WTC11 (cell line): ENCODE measurements around the gene ZFP82. TPM values are rescaled to one million over a fixed set of nuclear protein-coding genes. Genes with fewer than 3 reads are reported as not detected.

Source experiments
- ATAC-seq: fragments of 200-7000 bp; cut with Tn5 transposase; 2 replicates; pipeline ENCODE4 v1.10.0; 2021; ENCODE audit warnings: mild to moderate bottlenecking, moderate library complexity
- CTCF ChIA-PET: fragments of 300-600 bp; sonication (Branson Sonifier 250); formaldehyde crosslinking; loops from one replicate; lab custom pipeline; 2021; ENCODE audit warnings: antibody characterized with exemption; lab: Charles Lee
- POLR2A ChIA-PET: fragments of 350-600 bp; sonication (Branson Sonifier 250); formaldehyde crosslinking; loops from one replicate; lab custom pipeline; 2021; ENCODE audit warnings: antibody characterized with exemption; lab: Charles Lee
- DNase-seq: peaks from one replicate; pipeline ENCODE4 v3.0.0; 2021; ENCODE audit warnings: low spot score
- H3K27ac Mint-ChIP-seq: 2 replicates; pipeline ENCODE4 v1.8.0; 2021; ENCODE audit warnings: mixed read lengths
- H3K27me3 Mint-ChIP-seq: 2 replicates; pipeline ENCODE4 v1.8.0; 2021; ENCODE audit warnings: low read depth, mild to moderate bottlenecking, moderate library complexity, mixed read lengths
- H3K36me3 Mint-ChIP-seq: 2 replicates; pipeline ENCODE4 v1.8.0; 2021; ENCODE audit warnings: mixed read lengths
- H3K4me1 Mint-ChIP-seq: 2 replicates; pipeline ENCODE4 v1.8.0; 2022; ENCODE audit warnings: mixed read lengths
- H3K4me3 Mint-ChIP-seq: 2 replicates; pipeline ENCODE4 v1.8.0; 2021; ENCODE audit warnings: mild to moderate bottlenecking, moderate library complexity, mixed read lengths
- H3K9me3 Mint-ChIP-seq: 2 replicates; pipeline ENCODE4 v1.8.0; 2021; ENCODE audit warnings: mixed read lengths
- EMX1 ChIP-seq: fragments of 250-450 bp; sonication (Bioruptor Pico); IDR thresholded peaks from 2 replicates; pipeline ENCODE4 v1.8.0; 2021; ENCODE audit warnings: mild to moderate bottlenecking
- ETV6 ChIP-seq: sonication (generic); formaldehyde crosslinking; IDR thresholded peaks from 2 replicates; pipeline ENCODE4 v1.8.1; 2022; ENCODE audit warnings: mild to moderate bottlenecking, missing genetic modification reagents
- FOXK1 ChIP-seq: sonication (generic); formaldehyde crosslinking; IDR thresholded peaks from 2 replicates; pipeline ENCODE4 v1.8.0; 2022; ENCODE audit warnings: mild to moderate bottlenecking, moderate library complexity, missing genetic modification reagents
- FOXP1 ChIP-seq: sonication (generic); formaldehyde crosslinking; IDR thresholded peaks from 2 replicates; pipeline ENCODE4 v1.8.0; 2022; ENCODE audit warnings: missing genetic modification reagents, mild to moderate bottlenecking, moderate library complexity, borderline replicate concordance
- KAT7 ChIP-seq: sonication (generic); formaldehyde crosslinking; IDR thresholded peaks from 2 replicates; pipeline ENCODE4 v1.8.1; 2023; ENCODE audit warnings: missing genetic modification reagents, mild to moderate bottlenecking, borderline replicate concordance
- MXD4 ChIP-seq: fragments of 250-450 bp; sonication (Bioruptor Pico); IDR thresholded peaks from 2 replicates; pipeline ENCODE4 v1.8.0; 2021; ENCODE audit warnings: mild to moderate bottlenecking, moderate library complexity, borderline replicate concordance
- NFYB ChIP-seq: sonication (generic); formaldehyde crosslinking; conservative IDR thresholded peaks from 2 replicates; pipeline ENCODE4 v1.8.0; 2022; ENCODE audit warnings: low read depth, missing genetic modification reagents
- NR1H2 ChIP-seq: sonication (generic); formaldehyde crosslinking; IDR thresholded peaks from 2 replicates; pipeline ENCODE4 v1.9.0; 2021; ENCODE audit warnings: mild to moderate bottlenecking, moderate library complexity, missing genetic modification reagents
- NR2C2 ChIP-seq: sonication (generic); formaldehyde crosslinking; IDR thresholded peaks from 2 replicates; pipeline ENCODE4 v1.8.0; 2022; ENCODE audit warnings: mild to moderate bottlenecking, missing genetic modification reagents
- RORB ChIP-seq: fragments of 250-450 bp; sonication (Bioruptor Pico); IDR thresholded peaks from 2 replicates; pipeline ENCODE4 v1.9.0; 2021; ENCODE audit warnings: mild to moderate bottlenecking
- SMAD4 ChIP-seq: sonication (generic); formaldehyde crosslinking; IDR thresholded peaks from 2 replicates; pipeline ENCODE4 v1.8.0; 2022; ENCODE audit warnings: mild to moderate bottlenecking, missing genetic modification reagents
- TP53 ChIP-seq: sonication (generic); formaldehyde crosslinking; IDR thresholded peaks from 2 replicates; pipeline ENCODE4 v1.8.1; 2023; ENCODE audit warnings: mild to moderate bottlenecking, missing genetic modification reagents
- ZNF416 ChIP-seq: fragments of 250-450 bp; sonication (Bioruptor Pico); IDR thresholded peaks from 2 replicates; pipeline ENCODE4 v1.9.0; 2021; ENCODE audit warnings: mild to moderate bottlenecking, inconsistent platforms
- ZNF423 ChIP-seq: fragments of 250-450 bp; sonication (Bioruptor Pico); IDR thresholded peaks from 2 replicates; pipeline ENCODE4 v2.1.2; 2022; ENCODE audit warnings: mild to moderate bottlenecking, moderate library complexity
- total RNA-seq: library from RNA; stranded (reverse); gene quantifications from 3 replicates; pipeline ENCODE4 v1.2.3, GENCODE V29; 2021
- TF ChIP-seq, protein P1 (sequence below): sonication (generic); formaldehyde crosslinking; IDR thresholded peaks from 2 replicates; pipeline ENCODE4 v1.8.0; 2022; ENCODE audit warnings: mild to moderate bottlenecking, missing genetic modification reagents
- TF ChIP-seq, protein P2 (sequence below): sonication (generic); formaldehyde crosslinking; IDR thresholded peaks from 2 replicates; pipeline ENCODE4 v1.8.0; 2022; ENCODE audit warnings: missing genetic modification reagents
- TF ChIP-seq, protein P3 (sequence below): sonication (generic); formaldehyde crosslinking; IDR thresholded peaks from 2 replicates; pipeline ENCODE4 v1.8.1; 2023; ENCODE audit warnings: mild to moderate bottlenecking, missing genetic modification reagents
- TF ChIP-seq, protein P4 (sequence below): fragments of 250-450 bp; sonication (Bioruptor Pico); IDR thresholded peaks from 2 replicates; pipeline ENCODE4 v2.1.2; 2022; ENCODE audit warnings: mild to moderate bottlenecking, moderate library complexity
- TF ChIP-seq, protein P5 (sequence below): fragments of 250-450 bp; sonication (Bioruptor Pico); IDR thresholded peaks from 2 replicates; pipeline ENCODE4 v1.9.0; 2021; ENCODE audit warnings: mild to moderate bottlenecking
- TF ChIP-seq, protein P6 (sequence below): fragments of 250-450 bp; sonication (Bioruptor Pico); conservative IDR thresholded peaks from 2 replicates; pipeline ENCODE4 v1.9.0; 2021; ENCODE audit warnings: mild to moderate bottlenecking
- TF ChIP-seq, protein P7 (sequence below): sonication (generic); formaldehyde crosslinking; IDR thresholded peaks from 2 replicates; pipeline ENCODE4 v1.8.1; 2023; ENCODE audit warnings: mild to moderate bottlenecking, missing genetic modification reagents
- TF ChIP-seq, protein P8 (sequence below): sonication (generic); formaldehyde crosslinking; IDR thresholded peaks from 2 replicates; pipeline ENCODE4 v1.8.1; 2022; ENCODE audit warnings: mild to moderate bottlenecking, moderate library complexity, missing genetic modification reagents

ZFP82 gene
- total RNA-seq, 1 experiment from 2014 or later, result 13.1 TPM

DNA sequence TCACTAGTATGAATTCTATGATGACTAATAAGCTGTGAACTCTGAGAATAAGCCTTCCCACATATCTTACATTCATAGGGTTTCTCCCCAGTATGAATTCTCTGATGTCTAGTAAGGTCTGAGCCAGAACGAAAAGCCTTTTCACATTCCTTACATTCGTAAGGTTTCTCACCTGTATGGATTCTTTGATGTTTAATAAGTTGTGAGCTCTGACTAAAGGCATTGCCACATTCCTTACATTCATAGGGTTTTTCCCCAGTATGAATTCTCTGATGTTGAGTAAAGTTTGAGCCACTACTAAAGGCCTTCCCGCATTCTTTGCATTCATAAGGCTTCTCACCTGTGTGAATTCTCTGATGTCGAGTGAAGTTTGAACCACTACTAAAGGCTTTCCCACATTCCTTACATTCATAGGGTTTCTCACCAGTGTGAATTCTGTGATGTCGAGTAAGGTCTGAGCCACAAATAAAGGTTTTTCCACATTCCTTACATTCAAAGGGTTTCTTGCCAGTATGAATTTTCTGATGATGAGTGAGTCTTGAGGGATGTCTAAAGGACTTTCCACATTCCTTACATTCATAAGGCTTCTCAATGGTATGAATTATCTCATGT is 30.7 kb upstream of the ZFP82 start:
- Mint-ChIP-seq H3K4me1 (no peaks in the 10 kb centered on the region), H3K27ac (no peak overlapping the region)
- CTCF ChIA-PET, result no interaction called here
- no peak for DNase-seq
- POLR2A ChIA-PET, result no interaction called here
- no peak for TF ChIP-seq FOXP1 (CRISPR knock-in tag)
- TF ChIP-seq, protein P1, sequence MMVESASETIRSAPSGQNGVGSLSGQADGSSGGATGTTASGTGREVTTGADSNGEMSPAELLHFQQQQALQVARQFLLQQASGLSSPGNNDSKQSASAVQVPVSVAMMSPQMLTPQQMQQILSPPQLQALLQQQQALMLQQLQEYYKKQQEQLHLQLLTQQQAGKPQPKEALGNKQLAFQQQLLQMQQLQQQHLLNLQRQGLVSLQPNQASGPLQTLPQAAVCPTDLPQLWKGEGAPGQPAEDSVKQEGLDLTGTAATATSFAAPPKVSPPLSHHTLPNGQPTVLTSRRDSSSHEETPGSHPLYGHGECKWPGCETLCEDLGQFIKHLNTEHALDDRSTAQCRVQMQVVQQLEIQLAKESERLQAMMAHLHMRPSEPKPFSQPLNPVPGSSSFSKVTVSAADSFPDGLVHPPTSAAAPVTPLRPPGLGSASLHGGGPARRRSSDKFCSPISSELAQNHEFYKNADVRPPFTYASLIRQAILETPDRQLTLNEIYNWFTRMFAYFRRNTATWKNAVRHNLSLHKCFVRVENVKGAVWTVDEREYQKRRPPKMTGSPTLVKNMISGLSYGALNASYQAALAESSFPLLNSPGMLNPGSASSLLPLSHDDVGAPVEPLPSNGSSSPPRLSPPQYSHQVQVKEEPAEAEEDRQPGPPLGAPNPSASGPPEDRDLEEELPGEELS (CRISPR knock-in tag), result no peak
- TF ChIP-seq SMAD4, result no peak
- no peak for TF ChIP-seq EMX1 (CRISPR knock-in tag)
- no peak for TF ChIP-seq MXD4 (CRISPR knock-in tag)
- TF ChIP-seq RORB, result no peak
- TF ChIP-seq, protein P2, sequence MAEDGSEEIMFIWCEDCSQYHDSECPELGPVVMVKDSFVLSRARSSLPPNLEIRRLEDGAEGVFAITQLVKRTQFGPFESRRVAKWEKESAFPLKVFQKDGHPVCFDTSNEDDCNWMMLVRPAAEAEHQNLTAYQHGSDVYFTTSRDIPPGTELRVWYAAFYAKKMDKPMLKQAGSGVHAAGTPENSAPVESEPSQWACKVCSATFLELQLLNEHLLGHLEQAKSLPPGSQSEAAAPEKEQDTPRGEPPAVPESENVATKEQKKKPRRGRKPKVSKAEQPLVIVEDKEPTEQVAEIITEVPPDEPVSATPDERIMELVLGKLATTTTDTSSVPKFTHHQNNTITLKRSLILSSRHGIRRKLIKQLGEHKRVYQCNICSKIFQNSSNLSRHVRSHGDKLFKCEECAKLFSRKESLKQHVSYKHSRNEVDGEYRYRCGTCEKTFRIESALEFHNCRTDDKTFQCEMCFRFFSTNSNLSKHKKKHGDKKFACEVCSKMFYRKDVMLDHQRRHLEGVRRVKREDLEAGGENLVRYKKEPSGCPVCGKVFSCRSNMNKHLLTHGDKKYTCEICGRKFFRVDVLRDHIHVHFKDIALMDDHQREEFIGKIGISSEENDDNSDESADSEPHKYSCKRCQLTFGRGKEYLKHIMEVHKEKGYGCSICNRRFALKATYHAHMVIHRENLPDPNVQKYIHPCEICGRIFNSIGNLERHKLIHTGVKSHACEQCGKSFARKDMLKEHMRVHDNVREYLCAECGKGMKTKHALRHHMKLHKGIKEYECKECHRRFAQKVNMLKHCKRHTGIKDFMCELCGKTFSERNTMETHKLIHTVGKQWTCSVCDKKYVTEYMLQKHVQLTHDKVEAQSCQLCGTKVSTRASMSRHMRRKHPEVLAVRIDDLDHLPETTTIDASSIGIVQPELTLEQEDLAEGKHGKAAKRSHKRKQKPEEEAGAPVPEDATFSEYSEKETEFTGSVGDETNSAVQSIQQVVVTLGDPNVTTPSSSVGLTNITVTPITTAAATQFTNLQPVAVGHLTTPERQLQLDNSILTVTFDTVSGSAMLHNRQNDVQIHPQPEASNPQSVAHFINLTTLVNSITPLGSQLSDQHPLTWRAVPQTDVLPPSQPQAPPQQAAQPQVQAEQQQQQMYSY (CRISPR knock-in tag), result no peak
- TF ChIP-seq ZNF423 (CRISPR knock-in tag), result no peak
- TF ChIP-seq, protein P3, sequence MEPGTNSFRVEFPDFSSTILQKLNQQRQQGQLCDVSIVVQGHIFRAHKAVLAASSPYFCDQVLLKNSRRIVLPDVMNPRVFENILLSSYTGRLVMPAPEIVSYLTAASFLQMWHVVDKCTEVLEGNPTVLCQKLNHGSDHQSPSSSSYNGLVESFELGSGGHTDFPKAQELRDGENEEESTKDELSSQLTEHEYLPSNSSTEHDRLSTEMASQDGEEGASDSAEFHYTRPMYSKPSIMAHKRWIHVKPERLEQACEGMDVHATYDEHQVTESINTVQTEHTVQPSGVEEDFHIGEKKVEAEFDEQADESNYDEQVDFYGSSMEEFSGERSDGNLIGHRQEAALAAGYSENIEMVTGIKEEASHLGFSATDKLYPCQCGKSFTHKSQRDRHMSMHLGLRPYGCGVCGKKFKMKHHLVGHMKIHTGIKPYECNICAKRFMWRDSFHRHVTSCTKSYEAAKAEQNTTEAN (CRISPR knock-in tag), result no peak
- no peak for TF ChIP-seq NR1H2 (CRISPR knock-in tag)
- TF ChIP-seq, all 79 proteins: peak for 0
- Mint-ChIP-seq H3K9me3 (peaks cover 56% of the 10 kb centered on the region), H3K36me3 (peaks cover 67% of the 10 kb centered on the region), H3K4me3 (no peak overlapping the region), H3K27me3 (no peaks in the 10 kb centered on the region)
- no peak for ATAC-seq

DNA sequence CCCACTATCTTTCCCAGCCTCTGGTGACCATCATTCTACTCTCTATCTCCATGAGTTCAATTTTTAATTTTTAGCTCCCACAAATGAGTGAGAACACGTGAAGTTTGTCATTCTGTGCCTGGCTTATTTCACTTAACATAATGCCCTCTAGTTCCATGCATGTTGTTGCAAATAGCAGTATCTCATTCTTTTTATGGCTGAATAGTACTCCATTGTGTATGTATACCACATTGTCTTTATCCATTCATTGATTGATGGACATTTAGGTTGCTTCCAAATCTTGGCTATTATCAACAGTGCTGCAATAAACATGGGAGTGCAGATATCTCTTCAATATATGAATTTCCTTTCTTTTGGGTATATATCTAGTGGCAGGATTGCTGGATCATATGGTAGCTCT is 22.9 kb upstream of the ZFP82 start:
- ATAC-seq (no peak), DNase-seq (no peak)
- peaks cover 12% of the 10 kb centered on the region; the same call in 1 of the 2 replicates for H3K36me3 Mint-ChIP-seq
- H3K4me3 Mint-ChIP-seq, result no peak overlapping the region
- H3K27me3 Mint-ChIP-seq, result peaks cover 8% of the 10 kb centered on the region
- peaks cover 27% of the 10 kb centered on the region for H3K9me3 Mint-ChIP-seq
- H3K27ac Mint-ChIP-seq, result no peak overlapping the region
- ChIA-PET CTCF (no interaction called here), POLR2A (interaction anchor here (0.6 kb wide), 1 partner anchor 11 kb away, joined by 4 read pairs; no protein-coding TSS in a partner anchor)
- no peaks in the 10 kb centered on the region for H3K4me1 Mint-ChIP-seq
- TF ChIP-seq, protein P4, sequence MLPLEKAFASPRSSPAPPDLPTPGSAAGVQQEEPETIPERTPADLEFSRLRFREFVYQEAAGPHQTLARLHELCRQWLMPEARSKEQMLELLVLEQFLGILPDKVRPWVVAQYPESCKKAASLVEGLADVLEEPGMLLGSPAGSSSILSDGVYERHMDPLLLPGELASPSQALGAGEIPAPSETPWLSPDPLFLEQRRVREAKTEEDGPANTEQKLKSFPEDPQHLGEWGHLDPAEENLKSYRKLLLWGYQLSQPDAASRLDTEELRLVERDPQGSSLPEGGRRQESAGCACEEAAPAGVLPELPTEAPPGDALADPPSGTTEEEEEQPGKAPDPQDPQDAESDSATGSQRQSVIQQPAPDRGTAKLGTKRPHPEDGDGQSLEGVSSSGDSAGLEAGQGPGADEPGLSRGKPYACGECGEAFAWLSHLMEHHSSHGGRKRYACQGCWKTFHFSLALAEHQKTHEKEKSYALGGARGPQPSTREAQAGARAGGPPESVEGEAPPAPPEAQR, result no peak
- TF ChIP-seq, protein P5, sequence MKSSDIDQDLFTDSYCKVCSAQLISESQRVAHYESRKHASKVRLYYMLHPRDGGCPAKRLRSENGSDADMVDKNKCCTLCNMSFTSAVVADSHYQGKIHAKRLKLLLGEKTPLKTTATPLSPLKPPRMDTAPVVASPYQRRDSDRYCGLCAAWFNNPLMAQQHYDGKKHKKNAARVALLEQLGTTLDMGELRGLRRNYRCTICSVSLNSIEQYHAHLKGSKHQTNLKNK (CRISPR knock-in tag), result no peak
- TF ChIP-seq NFYB (CRISPR knock-in tag), result no peak
- no peak for TF ChIP-seq KAT7 (CRISPR knock-in tag)
- no peak for TF ChIP-seq ZNF416 (CRISPR knock-in tag)
- TF ChIP-seq, protein P6, sequence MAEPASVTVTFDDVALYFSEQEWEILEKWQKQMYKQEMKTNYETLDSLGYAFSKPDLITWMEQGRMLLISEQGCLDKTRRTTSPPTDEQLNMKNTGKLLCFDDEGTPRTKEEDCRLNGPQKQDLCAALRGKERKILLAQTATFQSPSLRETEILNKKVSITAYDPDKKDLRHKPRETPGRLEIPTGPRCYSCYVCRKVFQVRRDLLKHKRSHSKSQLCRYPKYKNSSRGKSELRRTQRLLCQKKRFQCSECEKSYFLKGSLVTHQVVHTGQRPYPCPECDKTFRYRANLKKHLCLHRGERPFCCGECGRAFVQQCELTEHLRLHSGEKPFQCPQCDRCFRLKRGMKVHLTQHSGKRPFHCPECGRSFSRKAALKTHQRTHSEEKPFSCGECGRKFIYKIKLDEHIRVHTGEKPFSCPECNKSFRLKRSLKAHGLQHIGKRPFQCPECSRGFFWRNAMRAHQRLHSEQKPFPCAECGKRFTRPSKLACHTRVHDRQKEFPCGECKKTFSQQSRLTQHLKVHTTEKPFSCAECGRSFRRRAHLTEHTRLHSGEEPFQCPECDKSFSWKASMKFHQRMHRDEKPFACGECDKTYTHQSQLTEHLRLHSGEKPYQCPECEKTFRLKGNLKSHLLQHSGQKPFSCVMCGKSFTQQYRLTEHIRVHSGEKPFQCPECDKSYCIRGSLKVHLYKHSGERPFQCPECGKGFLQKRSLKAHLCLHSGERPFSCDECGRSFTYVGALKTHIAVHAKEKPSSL (CRISPR knock-in tag), result no peak
- no peak for TF ChIP-seq TP53 (CRISPR knock-in tag)
- no peak for TF ChIP-seq NR2C2 (CRISPR knock-in tag)
- TF ChIP-seq, protein P7, sequence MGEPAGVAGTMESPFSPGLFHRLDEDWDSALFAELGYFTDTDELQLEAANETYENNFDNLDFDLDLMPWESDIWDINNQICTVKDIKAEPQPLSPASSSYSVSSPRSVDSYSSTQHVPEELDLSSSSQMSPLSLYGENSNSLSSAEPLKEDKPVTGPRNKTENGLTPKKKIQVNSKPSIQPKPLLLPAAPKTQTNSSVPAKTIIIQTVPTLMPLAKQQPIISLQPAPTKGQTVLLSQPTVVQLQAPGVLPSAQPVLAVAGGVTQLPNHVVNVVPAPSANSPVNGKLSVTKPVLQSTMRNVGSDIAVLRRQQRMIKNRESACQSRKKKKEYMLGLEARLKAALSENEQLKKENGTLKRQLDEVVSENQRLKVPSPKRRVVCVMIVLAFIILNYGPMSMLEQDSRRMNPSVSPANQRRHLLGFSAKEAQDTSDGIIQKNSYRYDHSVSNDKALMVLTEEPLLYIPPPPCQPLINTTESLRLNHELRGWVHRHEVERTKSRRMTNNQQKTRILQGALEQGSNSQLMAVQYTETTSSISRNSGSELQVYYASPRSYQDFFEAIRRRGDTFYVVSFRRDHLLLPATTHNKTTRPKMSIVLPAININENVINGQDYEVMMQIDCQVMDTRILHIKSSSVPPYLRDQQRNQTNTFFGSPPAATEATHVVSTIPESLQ, result no peak
- TF ChIP-seq, protein P8, sequence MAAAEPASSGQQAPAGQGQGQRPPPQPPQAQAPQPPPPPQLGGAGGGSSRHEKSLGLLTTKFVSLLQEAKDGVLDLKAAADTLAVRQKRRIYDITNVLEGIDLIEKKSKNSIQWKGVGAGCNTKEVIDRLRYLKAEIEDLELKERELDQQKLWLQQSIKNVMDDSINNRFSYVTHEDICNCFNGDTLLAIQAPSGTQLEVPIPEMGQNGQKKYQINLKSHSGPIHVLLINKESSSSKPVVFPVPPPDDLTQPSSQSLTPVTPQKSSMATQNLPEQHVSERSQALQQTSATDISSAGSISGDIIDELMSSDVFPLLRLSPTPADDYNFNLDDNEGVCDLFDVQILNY, result no peak
- TF ChIP-seq SMAD4, result no peak
- TF ChIP-seq ETV6, result no peak
- no peak for TF ChIP-seq FOXK1 (CRISPR knock-in tag)
